HFFc6 (cell line): ENCODE measurements around the gene NAV2. TPM values are rescaled to one million over a fixed set of nuclear protein-coding genes. Genes with fewer than 3 reads are reported as not detected.

Experiments
- DNase-seq: peaks from one replicate; pipeline ENCODE4 v3.0.0-alpha.2; 2018
- H3K27ac Mint-ChIP-seq: 2 replicates; pipeline ENCODE4 v1.8.0; 2020; ENCODE audit warnings: mild to moderate bottlenecking, mixed read lengths
- H3K27me3 Mint-ChIP-seq: 2 replicates; pipeline ENCODE4 v1.8.0; 2021; ENCODE audit warnings: mild to moderate bottlenecking, moderate library complexity, mixed read lengths; ENCODE audit not compliant: insufficient read depth
- H3K36me3 Mint-ChIP-seq: 2 replicates; pipeline ENCODE4 v1.8.0; 2021; ENCODE audit warnings: low read depth, mixed read lengths
- H3K4me1 Mint-ChIP-seq: 2 replicates; pipeline ENCODE4 v1.8.0; 2020; ENCODE audit warnings: low read depth, mixed read lengths
- H3K4me3 Mint-ChIP-seq: 2 replicates; pipeline ENCODE4 v1.8.0; 2020; ENCODE audit warnings: mild to moderate bottlenecking, moderate library complexity, mixed read lengths
- H3K9me3 Mint-ChIP-seq: 2 replicates; pipeline ENCODE4 v1.8.0; 2020; ENCODE audit warnings: mild to moderate bottlenecking, mixed read lengths
- total RNA-seq, 6 experiments: library from RNA; stranded (reverse); fragmentation: NEBNext Ultra II Directional; extraction: Animal tissue kit (Norgen Biotek cat#: 25700); gene quantifications; 2 replicates in 1 of 6; 3 replicates in 5 of 6; pipeline ENCODE4 v1.2.3, GENCODE V29; 2021
- TF ChIP-seq, protein P1 (sequence below): fragments of 200-600 bp; sonication (generic); IDR thresholded peaks from 2 replicates; pipeline ENCODE4 v1.5.0; 2021; ENCODE audit warnings: antibody characterized with exemption, mild to moderate bottlenecking

NAV2 gene
- total RNA-seq, 6 experiments from 2014 or later: 12.4 to 34.9 (median 31.8) TPM

DNA sequence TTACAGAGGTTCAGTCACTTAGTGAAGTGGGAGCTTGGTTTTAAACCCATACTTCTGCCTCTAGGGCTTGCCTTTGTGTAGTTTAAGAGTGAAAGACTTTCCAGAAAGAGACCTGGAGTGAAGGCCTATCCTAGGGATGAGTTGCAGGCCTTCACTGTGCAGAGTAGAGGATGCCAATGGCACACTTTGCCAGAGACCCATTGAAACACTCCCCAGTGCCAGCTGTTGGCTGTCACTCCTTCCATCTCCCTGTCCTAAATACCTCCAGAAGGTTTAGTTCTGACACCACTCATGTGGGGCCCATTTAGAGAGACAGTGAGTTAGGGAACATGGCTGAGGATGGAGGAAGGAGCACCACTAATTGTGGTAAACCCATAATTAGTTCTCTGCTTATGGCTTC, 31.5 kb downstream of the NAV2 start:
- no peak overlapping the region for H3K4me3 Mint-ChIP-seq
- DNase-seq: no peak
- no peaks in the 10 kb centered on the region for H3K9me3 Mint-ChIP-seq
- peaks cover 10% of the 10 kb centered on the region; the same call in 1 of the 2 replicates for H3K36me3 Mint-ChIP-seq
- H3K27ac Mint-ChIP-seq: no peak overlapping the region
- H3K27me3 Mint-ChIP-seq: peaks cover 2% of the 10 kb centered on the region; the same call in 1 of the 2 replicates
- peaks cover 35% of the 10 kb centered on the region for H3K4me1 Mint-ChIP-seq
- TF ChIP-seq, protein P1, sequence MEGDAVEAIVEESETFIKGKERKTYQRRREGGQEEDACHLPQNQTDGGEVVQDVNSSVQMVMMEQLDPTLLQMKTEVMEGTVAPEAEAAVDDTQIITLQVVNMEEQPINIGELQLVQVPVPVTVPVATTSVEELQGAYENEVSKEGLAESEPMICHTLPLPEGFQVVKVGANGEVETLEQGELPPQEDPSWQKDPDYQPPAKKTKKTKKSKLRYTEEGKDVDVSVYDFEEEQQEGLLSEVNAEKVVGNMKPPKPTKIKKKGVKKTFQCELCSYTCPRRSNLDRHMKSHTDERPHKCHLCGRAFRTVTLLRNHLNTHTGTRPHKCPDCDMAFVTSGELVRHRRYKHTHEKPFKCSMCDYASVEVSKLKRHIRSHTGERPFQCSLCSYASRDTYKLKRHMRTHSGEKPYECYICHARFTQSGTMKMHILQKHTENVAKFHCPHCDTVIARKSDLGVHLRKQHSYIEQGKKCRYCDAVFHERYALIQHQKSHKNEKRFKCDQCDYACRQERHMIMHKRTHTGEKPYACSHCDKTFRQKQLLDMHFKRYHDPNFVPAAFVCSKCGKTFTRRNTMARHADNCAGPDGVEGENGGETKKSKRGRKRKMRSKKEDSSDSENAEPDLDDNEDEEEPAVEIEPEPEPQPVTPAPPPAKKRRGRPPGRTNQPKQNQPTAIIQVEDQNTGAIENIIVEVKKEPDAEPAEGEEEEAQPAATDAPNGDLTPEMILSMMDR: no peak

DNA sequence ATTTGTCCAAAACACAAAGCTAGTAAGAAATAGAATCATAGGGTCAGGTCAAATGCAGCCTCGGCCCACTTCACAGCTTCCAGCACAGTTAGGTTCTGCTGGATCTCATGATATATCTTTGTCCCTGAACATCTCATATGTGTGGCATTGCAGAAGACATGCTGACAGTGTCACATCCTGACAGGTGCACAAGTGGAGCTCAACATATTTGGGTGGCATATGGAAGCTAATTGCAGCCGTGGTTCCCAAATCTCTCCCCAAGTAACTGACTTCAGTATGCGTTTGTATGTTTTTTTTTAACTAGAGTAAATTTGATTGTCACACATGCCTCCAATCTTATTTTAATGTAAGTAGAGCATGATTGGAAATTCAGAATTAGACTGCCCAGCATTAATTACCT, 33.4 kb downstream of the NAV2 start:
- Mint-ChIP-seq H3K27me3 (peaks cover 2% of the 10 kb centered on the region; the same call in 1 of the 2 replicates), H3K9me3 (no peaks in the 10 kb centered on the region), H3K4me3 (no peak overlapping the region), H3K36me3 (peaks cover 23% of the 10 kb centered on the region), H3K27ac (no peak overlapping the region), H3K4me1 (peaks cover 24% of the 10 kb centered on the region)
- TF ChIP-seq, protein P1: no peak
- DNase-seq: no peak

DNA sequence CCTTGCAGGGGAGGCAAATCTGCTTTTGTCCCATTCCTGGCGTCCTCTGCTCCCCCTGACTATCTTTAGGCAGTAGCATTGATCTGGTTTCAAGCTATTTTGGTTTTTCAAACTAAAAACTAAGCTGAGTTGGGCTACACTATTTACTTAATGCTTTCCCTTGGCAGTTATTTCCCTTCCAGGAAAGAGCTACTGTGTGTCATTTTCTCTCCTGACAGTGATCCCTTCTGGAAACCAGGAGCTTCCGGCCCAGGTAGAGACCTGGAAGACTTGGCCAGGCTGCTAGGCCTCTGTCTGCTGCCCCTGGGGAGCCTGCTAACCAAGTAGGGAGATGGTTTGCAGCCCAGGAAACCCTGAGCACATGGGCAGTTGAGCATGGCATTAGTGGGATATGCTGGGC, 35.0 kb downstream of the NAV2 start:
- DNase-seq: no peak
- peaks cover 2% of the 10 kb centered on the region; the same call in 1 of the 2 replicates for H3K27me3 Mint-ChIP-seq
- no peak overlapping the region for H3K27ac Mint-ChIP-seq
- peaks cover 27% of the 10 kb centered on the region for H3K4me1 Mint-ChIP-seq
- H3K36me3 Mint-ChIP-seq: peaks cover 36% of the 10 kb centered on the region
- no peak overlapping the region for H3K4me3 Mint-ChIP-seq
- no peaks in the 10 kb centered on the region for H3K9me3 Mint-ChIP-seq
- TF ChIP-seq, protein P1: no peak

DNA sequence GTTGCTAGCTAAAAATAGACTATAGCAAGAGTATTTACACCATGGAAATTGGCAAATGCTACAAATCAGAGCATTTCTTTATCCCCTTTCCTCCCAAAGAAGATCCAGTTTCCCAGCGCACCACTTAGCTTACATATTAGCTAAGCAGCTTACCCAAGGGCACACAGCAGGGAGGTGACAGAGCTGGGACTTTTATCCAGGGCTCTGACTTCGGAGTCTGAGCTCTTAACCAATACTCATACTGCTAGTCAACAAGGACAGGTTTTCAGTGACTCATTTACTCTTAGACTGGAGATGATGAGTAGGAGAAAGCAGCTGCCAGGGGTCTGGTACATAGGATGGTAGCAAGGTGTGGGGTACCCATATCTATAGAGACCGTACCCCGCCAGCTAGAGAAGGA, 38.4 kb downstream of the NAV2 start:
- no peak overlapping the region for H3K27ac Mint-ChIP-seq
- H3K4me3 Mint-ChIP-seq: no peak overlapping the region
- H3K27me3 Mint-ChIP-seq: no peaks in the 10 kb centered on the region; the same call in 1 of the 2 replicates
- H3K4me1 Mint-ChIP-seq: peaks cover 36% of the 10 kb centered on the region
- H3K9me3 Mint-ChIP-seq: no peaks in the 10 kb centered on the region
- no peak for DNase-seq
- TF ChIP-seq, protein P1: no peak
- peaks cover 54% of the 10 kb centered on the region for H3K36me3 Mint-ChIP-seq

DNA sequence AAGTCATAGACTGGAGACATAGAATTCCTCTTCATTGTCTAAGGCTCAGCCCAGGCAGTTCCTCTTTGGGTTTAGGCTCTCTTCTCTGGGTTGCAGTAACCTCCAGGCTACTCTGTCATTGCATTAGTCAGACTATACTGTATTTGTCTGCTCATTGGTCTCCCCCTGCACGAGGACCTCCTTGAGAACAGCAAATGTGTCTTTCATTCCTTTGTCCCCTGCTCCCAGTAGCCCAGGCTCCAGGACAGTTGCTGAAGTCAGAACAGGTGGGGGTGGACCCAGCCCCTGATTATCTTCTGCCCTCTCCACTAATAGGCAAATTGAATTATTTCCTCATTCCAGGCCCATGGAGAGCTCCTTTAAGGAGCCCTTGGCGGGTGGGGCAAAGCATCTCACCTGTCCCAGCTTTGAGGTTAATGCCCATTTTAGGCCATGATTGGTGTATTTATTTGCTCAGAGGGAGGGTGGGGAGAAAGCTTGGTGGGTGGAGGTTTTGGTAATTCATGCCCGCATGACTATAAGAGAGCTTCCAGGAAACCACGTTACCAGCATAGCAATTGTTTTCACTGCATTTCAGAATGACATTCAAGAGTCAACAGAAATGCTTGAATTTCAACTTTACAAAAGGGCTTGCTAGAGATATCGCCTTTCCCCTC, 40.9 kb downstream of the NAV2 start:
- no peak for DNase-seq
- Mint-ChIP-seq H3K4me3 (no peak overlapping the region), H3K27ac (peak overlapping the region; percentile 34; the same call in 1 of the 2 replicates), H3K27me3 (no peaks in the 10 kb centered on the region; the same call in 1 of the 2 replicates), H3K36me3 (peaks cover 56% of the 10 kb centered on the region), H3K9me3 (no peaks in the 10 kb centered on the region), H3K4me1 (peaks cover 48% of the 10 kb centered on the region)
- TF ChIP-seq, protein P1: no peak
